Loucy (cell line): ENCODE data around the gene CXorf66.
"Not testable (repeated sequence)": the region's sequence is repeated elsewhere in the genome, so short reads cannot be mapped to it uniquely, and the experiment has no call there.

ENCODE experiments used
- CTCF ChIP-seq: fragments of 200-600 bp; sonication (generic); conservative IDR thresholded peaks from 2 replicates; pipeline ENCODE4 v1.5.1; 2014; ENCODE audit warnings: mild to moderate bottlenecking, antibody characterized with exemption, low read length
- EZH2phosphoT487 ChIP-seq: fragments of 200-600 bp; IDR thresholded peaks from 2 replicates; pipeline ENCODE4 v1.6.1; 2018; ENCODE audit warnings: antibody characterized with exemption, mild to moderate bottlenecking, moderate library complexity, borderline replicate concordance

DNA sequence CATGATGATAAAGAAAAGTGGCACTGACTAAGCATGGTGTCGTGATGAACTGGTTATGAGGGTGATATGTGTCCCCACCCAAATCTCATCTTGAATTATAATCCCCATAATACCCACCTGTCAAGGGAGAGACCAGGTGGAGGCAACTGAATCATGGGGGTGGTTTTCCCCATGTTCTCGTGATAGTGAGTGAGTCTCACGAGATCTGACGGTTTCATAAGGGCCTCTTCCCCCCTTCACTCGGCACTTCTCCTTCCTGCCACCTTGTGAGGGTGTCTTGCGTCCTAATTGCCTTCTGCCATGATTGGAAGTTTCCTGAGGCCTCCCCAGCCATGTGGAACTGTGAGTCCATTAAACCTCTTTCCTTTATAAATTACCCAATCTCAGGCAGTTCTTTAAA, 44.2 kb downstream of the CXorf66 start:
- TF ChIP-seq CTCF, EZH2phosphoT487: not testable (repeated sequence)
